ENCODE measurements around the gene ABCC1. TPM values are rescaled to one million over a fixed set of nuclear protein-coding genes. Genes with fewer than 3 reads are reported as not detected.

Gene ABCC1
- total and polyA plus RNA-seq, 2 of the 8 experiments (the other 6 are each of a cell fraction or from before 2014, with no cell fraction given) = 42.6 to 66.8 TPM

DNA sequence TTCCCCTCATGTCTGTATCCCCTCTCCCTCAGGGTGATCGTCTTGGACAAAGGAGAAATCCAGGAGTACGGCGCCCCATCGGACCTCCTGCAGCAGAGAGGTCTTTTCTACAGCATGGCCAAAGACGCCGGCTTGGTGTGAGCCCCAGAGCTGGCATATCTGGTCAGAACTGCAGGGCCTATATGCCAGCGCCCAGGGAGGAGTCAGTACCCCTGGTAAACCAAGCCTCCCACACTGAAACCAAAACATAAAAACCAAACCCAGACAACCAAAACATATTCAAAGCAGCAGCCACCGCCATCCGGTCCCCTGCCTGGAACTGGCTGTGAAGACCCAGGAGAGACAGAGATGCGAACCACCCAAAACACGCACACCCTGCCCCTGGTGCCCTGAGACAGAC, 191.7 kb downstream of the ABCC1 start:
- Histone ChIP-seq H4K5ac (ENCODE audit: insufficient read length, low read depth, low read length) (no peak overlapping the region), H2BK5ac (ENCODE audit: low read depth, low read length) (no peak overlapping the region), H4K91ac (replicated peaks; ENCODE audit: insufficient read length, low read length) (no peak overlapping the region), H3K9me3 (ENCODE audit: insufficient read depth in 2 of 2, low read depth in 1 of 2, low read length in 1 of 2) (no peaks in the 10 kb centered on the region), H3K14ac (ENCODE audit: insufficient read length) (no peak overlapping the region), H3K4me1 (replicated peaks in 1 of 4; ENCODE audit: control insufficient read depth in 3 of 4, insufficient read depth in 4 of 4, low read length in 3 of 4) (peaks cover 0 to 1% (median 0%) of the 10 kb centered on the region in 4 experiments; a peak in 1 of 7 replicates), H3K4me3 (ENCODE audit: extremely low read depth in 1 of 4, insufficient read depth in 2 of 4, low read depth in 3 of 4, low read length in 4 of 4) (no peak overlapping the region), H3K18ac (ENCODE audit: extremely low read depth, low read length) (no peak overlapping the region), H2BK120ac (replicated peaks; ENCODE audit: low read depth, low read length) (no peak overlapping the region), H3K79me1 (ENCODE audit: low read depth, low read length) (no peaks in the 10 kb centered on the region; the same call in 1 of the 2 replicates), H3K27ac (ENCODE audit: low read depth, low read length) (no peak overlapping the region), H3K27me3 (replicated peaks in 1 of 4; ENCODE audit: control insufficient read depth in 3 of 4, extremely low read depth in 1 of 4, insufficient read depth in 3 of 4, low read length in 3 of 4) (no peaks in the 10 kb centered on the region), H3K56ac (replicated peaks; ENCODE audit: insufficient read length, low read depth, low read length) (no peak overlapping the region), H2BK15ac (ENCODE audit: low read length) (no peak overlapping the region), H4K20me1 (replicated peaks in 1 of 2; ENCODE audit: control insufficient read depth in 1 of 2, insufficient read depth in 2 of 2, low read length in 2 of 2) (peaks cover 1 to 7% of the 10 kb centered on the region in 2 experiments), H2BK12ac (ENCODE audit: low read depth, low read length) (no peak overlapping the region), H3K4me2 (ENCODE audit: insufficient read depth in 1 of 2, low read depth in 2 of 2, low read length in 2 of 2) (no peak overlapping the region), H3K36me3 (ENCODE audit: control insufficient read depth in 2 of 4, insufficient read depth in 4 of 4, low read length in 3 of 4) (peaks cover 15 to 63% (median 41%) of the 10 kb centered on the region in 4 experiments), H3K23ac (ENCODE audit: insufficient read length) (no peak overlapping the region), H3K23me2 (ENCODE audit: low read depth, low read length) (no peaks in the 10 kb centered on the region), H3K79me2 (ENCODE audit: control insufficient read depth in 1 of 2, insufficient read depth in 2 of 2, low read length in 2 of 2) (no peaks in the 10 kb centered on the region), H3K4ac (replicated peaks; ENCODE audit: insufficient read length, low read depth, low read length) (no peak overlapping the region), H2BK20ac (ENCODE audit: low read length) (no peak overlapping the region), H4K8ac (ENCODE audit: extremely low read depth, insufficient read depth, low read length) (no peak overlapping the region), H2AFZ (ENCODE audit: low read length) (no peak overlapping the region), H3K9ac (replicated peaks in 1 of 4; ENCODE audit: extremely low read depth in 1 of 4, low read depth in 3 of 4, low read length in 3 of 4) (no peak overlapping the region), H2AK5ac (ENCODE audit: low read depth, low read length) (no peak overlapping the region)
- no peak for TF ChIP-seq PHF8 (conservative IDR thresholded peaks at IDR 0.05; ENCODE audit: low read depth, low read length)
- no peak for TF ChIP-seq CEBPB (IDR thresholded peaks at IDR 0.05; ENCODE audit: low read depth, low read length)
- TF ChIP-seq CBX8 (IDR thresholded peaks at IDR 0.05; ENCODE audit: borderline replicate concordance, low read depth, low read length) = no peak
- TF ChIP-seq, protein P1, sequence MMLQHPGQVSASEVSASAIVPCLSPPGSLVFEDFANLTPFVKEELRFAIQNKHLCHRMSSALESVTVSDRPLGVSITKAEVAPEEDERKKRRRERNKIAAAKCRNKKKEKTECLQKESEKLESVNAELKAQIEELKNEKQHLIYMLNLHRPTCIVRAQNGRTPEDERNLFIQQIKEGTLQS (IDR thresholded peaks at IDR 0.05; ENCODE audit: insufficient read depth, low read depth, low read length) = no peak
- no peak for TF ChIP-seq POLR2AphosphoS5 (IDR thresholded peaks at IDR 0.05; ENCODE audit: low read depth, low read length)
- no peak for TF ChIP-seq KDM4A (IDR thresholded peaks at IDR 0.05; ENCODE audit: low read depth, low read length, severe bottlenecking)
- DNase-seq (ENCODE audit: low read depth in 1 of 2, low spot score in 2 of 2) (no peak), FAIRE-seq (no peak)
- ChIA-PET CTCF (ENCODE audit: partially characterized antibody) (no interaction called here), POLR2A (ENCODE audit: partially characterized antibody) (no interaction called here)
- 89% methylated on average over 11 of the region's 11 CpGs; no CpG with 5 or more reads in 1 of the 2 experiments for WGBS, 2 experiments (ENCODE audit: extremely low coverage in 1 of 2, insufficient coverage in 1 of 2, insufficient read length in 1 of 2, insufficient replicate concordance in 2 of 2, low coverage in 1 of 2, low lambda C conversion rate in 2 of 2, missing lambda C conversion rate in 1 of 2)
